Activated CD4-positive, CD25-positive, alpha-beta regulatory T cell treated with anti-CD3 and anti-CD28 coated beads, Interleukin-2, amount 50 U/mL, for 24 hours (primary cell): ENCODE measurements around the gene ZRANB1.

Experiments used
- ATAC-seq, 2 donors: fragments of 150-1000 bp; cut with Tn5 transposase; one replicate each; pipeline ENCODE4 v1.10.0; 2021; ENCODE audit warnings: mild to moderate bottlenecking in 1 of 2, moderate library complexity in 1 of 2

ZRANB1 gene

DNA sequence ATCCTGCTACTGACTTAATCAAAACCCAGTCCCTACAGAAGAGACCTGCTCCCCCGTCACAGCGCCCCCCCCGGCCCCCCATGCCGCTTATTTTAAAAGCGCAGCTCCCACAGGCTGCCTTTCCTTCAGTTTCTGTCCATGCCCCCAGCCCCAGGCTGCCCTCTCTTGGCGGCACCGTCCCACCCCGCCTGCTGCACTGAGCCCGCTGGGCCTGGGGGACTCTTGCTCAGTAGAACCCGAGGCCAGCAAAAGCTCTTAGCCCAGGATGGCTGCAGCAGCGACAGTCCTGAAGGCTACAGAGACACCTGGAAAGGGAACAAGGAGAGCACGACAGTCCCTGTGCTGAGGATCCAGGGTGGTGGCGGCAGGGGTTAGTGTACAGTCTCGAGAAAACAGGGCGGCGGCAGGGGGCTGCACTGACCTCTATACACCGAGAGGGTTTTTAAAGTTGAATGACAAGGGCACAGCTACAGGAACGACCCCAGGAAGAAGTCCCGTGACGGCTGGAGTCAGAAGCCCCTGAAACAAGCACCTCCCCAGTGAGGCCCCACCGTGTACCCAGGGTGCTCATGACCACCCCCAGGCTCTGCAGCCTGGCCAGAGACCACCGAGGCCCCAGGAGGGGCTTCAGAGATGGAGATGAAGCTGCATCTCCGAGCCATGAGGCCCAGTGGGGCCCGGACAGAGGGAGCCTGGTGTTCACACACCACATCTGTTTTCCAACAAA lies 54.4 kb downstream of the ZRANB1 start:
- no peak for ATAC-seq

DNA sequence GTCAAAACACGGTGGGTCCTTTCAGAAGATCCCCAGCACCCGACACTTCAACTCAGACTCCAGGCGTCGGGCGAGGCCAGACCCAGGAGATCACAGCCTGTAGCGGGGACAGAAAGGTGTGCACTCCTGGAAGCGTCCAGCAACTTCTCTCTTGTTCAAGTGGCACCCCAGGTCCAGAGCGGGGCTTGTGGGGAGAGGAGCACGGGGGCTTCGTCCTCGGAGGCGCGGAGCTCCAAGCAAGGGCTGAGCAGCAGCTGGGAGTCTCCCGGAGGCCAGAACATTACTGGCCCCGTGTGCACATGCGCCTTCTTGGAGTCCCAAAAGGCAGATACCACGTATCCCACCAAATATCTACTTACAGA lies 54.9 kb downstream of the ZRANB1 start:
- no peak for ATAC-seq

- no peak for ATAC-seq
These were observed 55.4 kb downstream of the ZRANB1 start for GRCh38 chr10:124997306-124997705.

DNA sequence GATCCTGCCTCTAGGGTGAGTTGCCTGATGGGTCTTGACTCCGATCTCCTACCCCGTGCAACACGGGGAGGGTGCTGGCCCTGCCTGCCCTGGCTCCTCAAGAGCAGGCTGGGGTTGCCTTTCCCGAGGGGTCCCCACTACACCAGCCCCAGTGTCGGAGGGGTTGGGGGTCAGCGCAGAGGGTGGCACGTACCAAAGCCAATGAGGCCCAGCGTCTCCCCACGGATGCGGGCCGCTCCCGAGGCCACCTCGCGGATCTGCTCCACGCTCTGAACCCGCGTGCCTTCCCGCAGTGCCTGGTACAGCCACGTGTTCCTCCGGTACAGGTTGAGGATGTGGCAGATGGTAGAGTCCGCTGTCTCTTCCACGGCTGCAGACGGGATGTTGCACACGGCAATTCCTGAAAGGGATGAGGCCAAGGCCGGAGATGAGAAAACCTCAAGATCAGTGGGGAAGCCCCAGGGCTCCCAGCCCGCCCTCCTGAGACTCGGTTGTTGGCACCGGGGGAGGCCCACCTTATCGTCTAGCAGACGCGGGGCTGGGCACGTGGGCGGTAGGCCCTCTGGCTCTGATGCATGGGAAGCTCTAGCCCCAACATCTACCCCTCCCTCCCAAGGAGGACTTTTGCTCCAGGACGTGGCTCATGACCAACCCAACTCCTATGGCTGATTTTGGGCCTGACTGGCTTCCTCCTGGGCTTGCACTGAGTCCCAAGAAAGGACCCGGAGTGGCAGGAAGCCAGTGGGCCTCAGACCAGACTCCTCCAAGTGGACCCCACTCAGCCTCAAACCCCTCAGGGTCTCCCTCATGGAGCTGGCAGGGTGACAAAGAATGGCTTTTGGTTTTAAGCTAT lies 56.1 kb downstream of the ZRANB1 start:
- ATAC-seq: no peak

GRCh38 chr10:124998624-124999291 lies 56.8 kb downstream of the ZRANB1 start:
- no peak for ATAC-seq

- ATAC-seq: no peak
These were observed 57.8 kb downstream of the ZRANB1 start for GRCh38 chr10:124999433-125000365.

DNA sequence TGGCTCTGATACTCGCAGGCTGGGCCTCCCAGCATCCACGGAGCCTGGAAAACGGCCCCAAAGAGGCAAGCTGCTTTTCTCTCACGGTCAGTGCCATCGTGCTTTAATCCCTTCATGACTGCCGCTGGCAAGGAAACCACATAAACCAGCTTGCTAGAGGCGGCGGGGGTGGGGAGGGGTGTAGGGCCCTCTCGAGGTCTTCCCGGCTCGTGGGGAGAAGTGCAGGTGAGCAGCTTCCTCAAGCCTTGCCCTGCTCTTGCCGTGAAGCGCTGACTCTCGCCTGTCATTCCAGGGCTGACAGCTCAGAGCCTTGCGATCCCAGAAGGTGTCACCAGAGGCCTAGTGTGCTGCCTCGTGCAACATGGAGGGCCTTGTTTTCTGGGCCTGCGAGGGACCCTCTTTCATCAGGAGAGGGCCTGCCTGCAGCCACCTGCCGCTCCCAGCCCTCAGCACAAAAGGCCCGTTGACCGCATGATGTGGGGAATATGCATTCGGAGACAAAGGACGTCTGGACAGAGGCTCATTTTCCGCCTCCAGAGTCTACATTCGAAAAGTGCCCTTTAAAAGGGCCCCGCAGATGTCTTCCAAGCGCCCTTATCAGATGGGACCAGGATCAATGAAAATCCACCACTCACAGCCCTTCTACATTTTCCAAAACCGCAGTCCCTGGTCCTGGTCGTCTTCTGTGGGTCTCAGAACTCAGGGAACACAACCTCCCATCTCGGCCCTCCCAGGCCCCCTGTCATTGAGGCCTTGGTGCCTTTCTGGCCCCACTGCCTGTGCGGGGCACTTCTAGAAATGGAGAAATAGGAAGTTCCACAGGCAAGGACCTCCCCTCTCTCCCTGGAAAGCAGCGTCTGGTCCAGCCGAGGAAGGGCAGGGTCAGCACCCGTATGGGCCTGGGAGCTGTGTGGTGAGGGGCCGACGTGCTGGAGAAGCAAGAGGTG lies 58.7 kb downstream of the ZRANB1 start:
- ATAC-seq: no peak

DNA sequence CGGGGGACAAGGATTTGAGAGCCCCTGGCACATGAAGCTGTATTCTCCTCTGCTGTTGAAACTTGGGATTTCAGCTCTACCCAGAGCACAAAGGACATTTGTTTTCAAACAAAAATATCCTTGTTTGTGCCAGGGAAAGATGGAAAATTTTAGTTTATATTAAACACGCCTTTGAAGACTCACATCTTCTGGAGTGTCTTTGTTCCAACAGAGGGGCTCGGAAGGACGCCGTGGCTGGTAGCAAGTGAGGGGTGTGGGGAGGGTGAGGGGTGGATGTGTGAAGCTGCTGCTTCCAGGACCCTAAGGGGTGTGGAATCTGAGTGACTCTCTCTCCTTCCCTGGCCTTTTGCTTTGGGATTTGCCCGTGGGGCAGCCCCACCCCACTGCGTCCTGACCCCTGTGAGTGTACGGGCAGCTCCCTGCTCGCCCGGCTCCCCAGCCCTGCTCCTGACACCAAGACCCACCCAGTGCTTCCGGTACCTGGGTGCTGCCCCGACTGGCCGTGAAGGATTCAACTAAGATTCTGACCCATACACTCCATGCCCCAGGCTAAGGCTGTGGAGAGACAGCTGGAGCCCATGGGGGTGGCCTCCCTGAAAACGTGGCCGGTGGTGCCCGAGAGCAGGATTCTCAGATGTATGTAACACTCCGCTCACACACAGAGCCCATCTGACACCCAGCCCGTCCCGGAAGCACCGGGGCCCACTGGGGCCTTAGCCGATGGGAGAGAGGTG lies 59.6 kb downstream of the ZRANB1 start:
- no peak for ATAC-seq

GRCh38 chr10:125002047-125002422 lies 60.1 kb downstream of the ZRANB1 start:
- ATAC-seq: no peak

GRCh38 chr10:125002423-125003145 lies 60.7 kb downstream of the ZRANB1 start:
- no peak for ATAC-seq

DNA sequence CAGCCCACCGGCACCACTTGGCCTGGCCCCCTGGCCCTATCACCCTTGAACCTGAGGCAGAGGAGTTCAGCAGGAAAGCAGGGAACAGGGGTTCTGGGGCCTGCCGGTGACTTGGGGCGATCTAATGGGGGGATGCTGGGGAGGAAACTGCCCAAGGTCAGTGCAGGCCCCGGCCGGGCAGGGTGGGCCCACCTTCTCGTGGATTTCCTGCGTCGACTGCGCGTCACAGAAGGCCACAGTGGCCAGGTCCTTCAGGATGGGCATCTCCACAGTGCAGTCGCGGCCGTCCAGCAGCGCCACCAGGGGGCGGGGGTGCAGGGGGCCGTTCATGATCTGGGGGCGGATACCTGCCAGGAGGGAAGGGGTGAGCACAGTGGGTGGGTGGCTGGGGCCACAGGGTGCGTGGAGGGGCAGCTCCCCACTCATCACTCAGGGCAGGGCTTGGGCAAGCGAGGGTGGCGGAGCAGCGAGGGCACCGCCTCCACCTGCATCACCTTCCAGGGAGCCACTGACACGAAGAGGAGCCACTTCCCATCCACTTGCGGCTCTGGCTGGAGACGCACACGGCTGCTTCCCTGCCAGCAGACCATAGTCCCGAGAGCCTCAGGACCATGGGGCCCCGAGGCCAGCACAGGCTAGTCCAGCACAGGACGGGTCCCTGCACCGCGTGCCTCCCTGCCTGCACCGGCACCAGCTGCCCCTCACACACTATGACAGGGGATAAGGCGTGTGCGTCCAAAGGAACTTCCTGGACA lies 61.4 kb downstream of the ZRANB1 start:
- no peak for ATAC-seq

GRCh38 chr10:125003901-125004467 lies 62.1 kb downstream of the ZRANB1 start:
- ATAC-seq: no peak

GRCh38 chr10:125004571-125005311 lies 62.8 kb downstream of the ZRANB1 start:
- ATAC-seq: no peak

DNA sequence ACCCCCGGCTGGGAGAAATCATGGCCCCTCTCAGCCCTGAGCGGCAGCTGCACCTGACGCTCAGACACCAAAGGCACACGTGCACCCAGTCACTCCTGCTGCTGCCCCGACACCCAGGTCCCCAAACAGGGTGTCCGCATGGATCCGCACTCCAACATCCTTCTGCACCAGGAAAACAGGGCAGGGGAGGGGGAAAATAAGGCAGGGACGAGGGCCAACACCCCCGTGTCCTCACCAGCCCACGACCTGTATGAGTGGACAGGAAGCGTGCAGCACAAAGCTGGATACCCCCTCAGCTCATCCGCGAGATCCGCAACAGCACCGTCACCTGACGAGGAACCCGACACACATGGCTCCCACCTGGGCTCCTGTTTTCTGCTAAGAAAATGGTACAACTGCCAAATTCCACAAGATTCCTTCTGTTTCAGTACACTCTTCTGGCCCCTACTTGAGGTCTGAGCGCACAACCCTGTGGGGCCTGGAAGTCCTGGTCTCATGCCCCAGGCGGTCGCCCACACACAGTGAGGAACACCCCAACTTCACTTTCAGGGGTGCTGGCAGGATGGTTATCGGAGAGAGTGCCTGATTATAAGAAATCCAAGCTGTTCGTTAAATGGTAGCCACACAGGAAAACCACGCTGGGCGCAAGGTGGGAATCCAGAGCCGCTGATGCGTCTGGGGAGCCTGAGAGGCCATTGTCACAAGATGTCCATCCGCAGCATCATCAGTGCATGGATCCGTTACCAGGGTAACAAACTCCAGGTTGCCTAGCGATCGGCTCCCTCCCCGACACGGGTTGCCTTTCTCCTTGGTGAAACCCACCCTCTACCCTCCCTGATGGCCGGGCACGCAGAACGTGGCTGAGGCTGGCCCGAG lies 63.6 kb downstream of the ZRANB1 start:
- no peak for ATAC-seq

DNA sequence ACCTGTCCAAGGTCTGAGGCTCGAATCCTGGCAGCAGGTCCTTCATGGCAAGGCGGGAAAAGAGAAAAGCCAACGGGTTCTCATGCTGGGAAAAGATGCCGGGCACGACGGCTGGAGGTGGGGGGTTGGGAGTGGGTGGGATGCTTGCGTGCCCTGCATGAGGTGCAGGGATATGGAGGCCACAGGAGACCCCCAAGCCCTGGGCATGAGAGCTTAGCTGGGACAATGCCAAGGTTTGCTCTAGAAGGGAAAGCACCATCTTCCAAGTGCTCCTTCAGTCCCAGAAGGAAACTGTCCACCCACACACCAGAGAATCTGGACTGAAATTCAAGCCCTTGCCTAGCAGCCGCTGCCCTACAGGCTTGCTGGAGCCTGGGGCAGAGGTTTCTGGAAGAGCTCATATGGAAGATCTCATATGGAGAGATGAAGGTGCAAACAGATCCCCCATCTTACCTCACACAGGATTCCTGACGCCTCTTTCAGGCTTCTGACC lies 64.3 kb downstream of the ZRANB1 start:
- no peak for ATAC-seq

GRCh38 chr10:125006921-125007426 lies 65.1 kb downstream of the ZRANB1 start:
- no peak for ATAC-seq

- no peak for ATAC-seq
These were observed 65.5 kb downstream of the ZRANB1 start for GRCh38 chr10:125007436-125007835.
